H1 (cell line): ENCODE results near the gene MDH1. TPM values are rescaled to one million over a fixed set of nuclear protein-coding genes. Genes with fewer than 3 reads are reported as not detected.

Source experiments
- CTCF ChIA-PET: fragments of 300-600 bp; sonication (Branson Sonifier 250); formaldehyde crosslinking; loops from one replicate; lab custom pipeline; 2021; ENCODE audit not compliant: partially characterized antibody; lab: Charles Lee
- POLR2A ChIA-PET: fragments of 300-600 bp; sonication (Branson Sonifier 250); formaldehyde crosslinking; loops from one replicate; lab custom pipeline; 2021; ENCODE audit warnings: inconsistent platforms; ENCODE audit not compliant: partially characterized antibody; lab: Charles Lee
- DNase-seq, 2 experiments: peaks; one replicate each; pipeline versions ENCODE4 v3.0.0 to v3.0.0-alpha.2; 2010 to 2022; ENCODE audit warnings: low spot score in 2 of 2, low read depth in 1 of 2, mixed read lengths in 1 of 2
- FAIRE-seq: peaks from 2 replicates; lab custom pipeline; 2011; peaks lifted over from hg19 to GRCh38; lab: Jason Lieb, UNC
- H2AFZ ChIP-seq: 2 replicates; pipeline ENCODE4 v1.8.1; 2012; ENCODE audit warnings: low read length, inconsistent platforms
- H2AK5ac ChIP-seq: 2 replicates; pipeline ENCODE4 v1.6.1; 2013; ENCODE audit warnings: low read depth, low read length
- H2BK120ac ChIP-seq: replicated peaks from 2 replicates; pipeline ENCODE3; 2013; ENCODE audit warnings: low read depth, low read length, inconsistent platforms
- H2BK12ac ChIP-seq: 2 replicates; pipeline ENCODE4 v1.6.1; 2013; ENCODE audit warnings: low read depth, low read length
- H2BK15ac ChIP-seq: 2 replicates; pipeline ENCODE4 v1.6.1; 2013; ENCODE audit warnings: low read length
- H2BK20ac ChIP-seq: 2 replicates; pipeline ENCODE4 v1.6.1; 2013; ENCODE audit warnings: low read length
- H2BK5ac ChIP-seq: 2 replicates; pipeline ENCODE4 v1.6.1; 2013; ENCODE audit warnings: low read depth, low read length
- H3K14ac ChIP-seq: 2 replicates; pipeline ENCODE4 v1.6.1; 2013; ENCODE audit warnings: inconsistent platforms; ENCODE audit not compliant: insufficient read length
- H3K18ac ChIP-seq: 2 replicates; pipeline ENCODE4 v1.6.1; 2013; ENCODE audit warnings: low read length; ENCODE audit errors: extremely low read depth
- H3K23ac ChIP-seq: 2 replicates; pipeline ENCODE4 v1.6.1; 2013; ENCODE audit warnings: inconsistent platforms; ENCODE audit not compliant: insufficient read length
- H3K23me2 ChIP-seq: 2 replicates; pipeline ENCODE4 v1.6.1; 2013; ENCODE audit warnings: low read depth, low read length
- H3K27ac ChIP-seq: 2 replicates; pipeline ENCODE4 v1.6.1; 2011; ENCODE audit warnings: low read depth, low read length, inconsistent platforms
- H3K27me3 ChIP-seq, 4 experiments: replicated peaks in 1 of 4; 1 replicate in 1 of 4; 2 replicates in 3 of 4; pipeline versions ENCODE4 v1.6.1 to v1.8.1; 2011 to 2013; ENCODE audit warnings: low read length in 3 of 4, mild to moderate bottlenecking in 3 of 4, inconsistent platforms in 2 of 4, mixed read lengths in 2 of 4, moderate library complexity in 1 of 4; ENCODE audit not compliant: control insufficient read depth in 3 of 4, insufficient read depth in 3 of 4; ENCODE audit errors: extremely low read depth in 1 of 4
- H3K36me3 ChIP-seq, 4 experiments: 2 replicates each; pipeline versions ENCODE4 v1.6.1 to v1.8.1; 2011 to 2013; ENCODE audit warnings: mild to moderate bottlenecking in 4 of 4, low read length in 3 of 4, moderate library complexity in 2 of 4, control low read depth in 1 of 4, inconsistent platforms in 1 of 4; ENCODE audit not compliant: insufficient read depth in 4 of 4, control insufficient read depth in 2 of 4
- H3K4ac ChIP-seq: replicated peaks from 2 replicates; pipeline ENCODE3; 2013; ENCODE audit warnings: low read length, low read depth, mixed read lengths, inconsistent platforms; ENCODE audit not compliant: insufficient read length
- H3K4me1 ChIP-seq, 4 experiments: replicated peaks in 1 of 4; 1 replicate in 1 of 4; 2 replicates in 3 of 4; pipeline versions ENCODE4 v1.6.1 to v1.8.1; 2011 to 2013; ENCODE audit warnings: low read length in 3 of 4, inconsistent platforms in 2 of 4, mixed read lengths in 1 of 4; ENCODE audit not compliant: insufficient read depth in 4 of 4, control insufficient read depth in 3 of 4
- H3K4me2 ChIP-seq, 2 experiments: 2 replicates each; pipeline versions ENCODE4 v1.6.1 to v1.8.1; 2011 to 2013; ENCODE audit warnings: low read depth in 2 of 2, low read length in 2 of 2, control low read depth in 1 of 2, inconsistent platforms in 1 of 2, mild to moderate bottlenecking in 1 of 2; ENCODE audit not compliant: insufficient read depth in 1 of 2
- H3K4me3 ChIP-seq, 4 experiments: fragments of 200-600, 300-600 bp in 1 of 4; sonication (generic), shearing (Covaris generic), sonication (Bioruptor Twin) in 1 of 4; 2 replicates each; pipeline versions ENCODE4 v1.5.1 to v1.8.1; 2011 to 2016; ENCODE audit warnings: low read length in 4 of 4, low read depth in 3 of 4, control low read depth in 2 of 4, inconsistent platforms in 2 of 4, mild to moderate bottlenecking in 2 of 4, mixed read lengths in 1 of 4, moderate library complexity in 1 of 4; ENCODE audit not compliant: insufficient read depth in 2 of 4; ENCODE audit errors: extremely low read depth in 1 of 4
- H3K56ac ChIP-seq: replicated peaks from 2 replicates; pipeline ENCODE3; 2013; ENCODE audit warnings: low read depth, mild to moderate bottlenecking, mixed read lengths, low read length, inconsistent platforms; ENCODE audit not compliant: insufficient read length
- H3K79me1 ChIP-seq: 2 replicates; pipeline ENCODE4 v1.6.1; 2013; ENCODE audit warnings: low read depth, low read length, control low read depth
- H3K79me2 ChIP-seq, 2 experiments: 2 replicates each; pipeline versions ENCODE4 v1.6.1 to v1.8.1; 2012 to 2013; ENCODE audit warnings: low read length in 2 of 2, mild to moderate bottlenecking in 2 of 2, inconsistent platforms in 1 of 2; ENCODE audit not compliant: insufficient read depth in 2 of 2, control insufficient read depth in 1 of 2
- H3K9ac ChIP-seq, 4 experiments: replicated peaks in 1 of 4; 1 replicate in 1 of 4; 2 replicates in 3 of 4; pipeline versions ENCODE4 v1.6.1 to v1.8.1; 2011 to 2013; ENCODE audit warnings: low read depth in 3 of 4, low read length in 3 of 4, control low read depth in 2 of 4, mild to moderate bottlenecking in 2 of 4, moderate library complexity in 2 of 4, inconsistent platforms in 1 of 4; ENCODE audit errors: extremely low read depth in 1 of 4
- H3K9me3 ChIP-seq, 2 experiments: 2 replicates each; pipeline versions ENCODE4 v1.6.1 to v1.8.1; 2012 to 2013; ENCODE audit warnings: mild to moderate bottlenecking in 2 of 2, moderate library complexity in 2 of 2, control low read depth in 1 of 2, inconsistent platforms in 1 of 2, low read depth in 1 of 2, low read length in 1 of 2, mixed read lengths in 1 of 2; ENCODE audit not compliant: insufficient read depth in 2 of 2
- H4K20me1 ChIP-seq, 2 experiments: replicated peaks in 1 of 2; 2 replicates each; pipeline versions ENCODE3 to v1.8.1; 2011 to 2013; ENCODE audit warnings: inconsistent platforms in 2 of 2, low read length in 2 of 2, mild to moderate bottlenecking in 1 of 2; ENCODE audit not compliant: insufficient read depth in 2 of 2, control insufficient read depth in 1 of 2
- H4K5ac ChIP-seq: 2 replicates; pipeline ENCODE4 v1.6.1; 2013; ENCODE audit warnings: low read length, low read depth, mixed read lengths, inconsistent platforms; ENCODE audit not compliant: insufficient read length
- H4K8ac ChIP-seq: 2 replicates; pipeline ENCODE4 v1.8.0; 2013; ENCODE audit warnings: mild to moderate bottlenecking, moderate library complexity, low read length, inconsistent platforms; ENCODE audit not compliant: insufficient read depth; ENCODE audit errors: extremely low read depth
- H4K91ac ChIP-seq: replicated peaks from 2 replicates; pipeline ENCODE3; 2013; ENCODE audit warnings: low read length, mixed read lengths, inconsistent platforms; ENCODE audit not compliant: insufficient read length
- ASH2L ChIP-seq: fragments of 200-600, 300-600 bp; sonication (generic); IDR thresholded peaks from one replicate; pipeline ENCODE4 v1.7.1; 2017; ENCODE audit warnings: low read length
- BACH1 ChIP-seq: IDR thresholded peaks from 2 replicates; pipeline ENCODE4 v1.6.1; 2012; ENCODE audit warnings: low read length, improper control_type of control experiment
- CBX5 ChIP-seq: fragments of 300-800, 300-1000 bp; sonication (generic); IDR thresholded peaks from 2 replicates; pipeline ENCODE4 v1.7.1; 2016; ENCODE audit warnings: antibody characterized with exemption, low read length, low read depth
- RNF2 ChIP-seq: fragments of 200-900, 300-1000 bp; sonication (generic); IDR thresholded peaks from 2 replicates; pipeline ENCODE4 v1.7.1; 2016; ENCODE audit warnings: borderline replicate concordance, low read depth, mild to moderate bottlenecking, antibody characterized with exemption, low read length; ENCODE audit not compliant: poor library complexity, severe bottlenecking; ENCODE audit errors: missing control alignments
- SUZ12 ChIP-seq: fragments of 200-600 bp; sonication (generic); IDR thresholded peaks from 2 replicates; pipeline ENCODE4 v1.6.1; 2012; ENCODE audit warnings: mild to moderate bottlenecking, inconsistent platforms, low read length, moderate library complexity, mixed read lengths
- WGBS, 2 experiments: shearing (Covaris generic) in 1 of 2; methylation state at CpG; one replicate each; pipeline versions ENCODE4 v1.1.6 to v1.1.7; 2013 to 2015; ENCODE audit warnings: low lambda C conversion rate in 2 of 2, mixed read lengths in 2 of 2, inconsistent platforms in 1 of 2, low coverage in 1 of 2, missing lambda C conversion rate in 1 of 2; ENCODE audit not compliant: insufficient replicate concordance in 2 of 2, insufficient coverage in 1 of 2, insufficient read length in 1 of 2; ENCODE audit errors: extremely low coverage in 1 of 2, missing lambda C conversion rate in 1 of 2; 5-methylcytosine and 5-hydroxymethylcytosine counted together
- polyA plus RNA-seq, 7 experiments: library from polyadenylated mRNA; depleted of rRNA in 3 of 7; stranded (reverse) in 5 of 7; unstranded in 2 of 7; fragments of >200 nt in 5 of 7; fragments of 200-250 nt in 2 of 7; gene quantifications; 1 replicate in 5 of 7; 2 replicates in 1 of 7; 4 replicates in 1 of 7; pipeline versions ENCODE4 v1.2.1 to v1.2.3, GENCODE V29; 2011 to 2013; ENCODE audit warnings: missing spikeins in 2 of 7, mixed read lengths in 2 of 7
- total RNA-seq: library from RNA; stranded (reverse); fragmentation: NEBNext Ultra II Directional; extraction: Animal tissue kit (Norgen Biotek cat#: 25700); gene quantifications from 2 replicates; pipeline ENCODE4 v1.2.1, GENCODE V29; 2021
- TF ChIP-seq, protein P1 (sequence below): IDR thresholded peaks from 2 replicates; pipeline ENCODE4 v1.6.1; 2011; ENCODE audit warnings: low read length, improper control_type of control experiment
- TF ChIP-seq, protein P2 (sequence below): IDR thresholded peaks from 2 replicates; pipeline ENCODE4 v1.6.1; 2012; ENCODE audit warnings: inconsistent platforms
- TF ChIP-seq, protein P3 (sequence below), 3 experiments: IDR thresholded peaks; 1 replicate in 2 of 3; 2 replicates in 1 of 3; pipeline versions ENCODE4 v1.5.1 to v1.6.1; 2011; ENCODE audit warnings: low read length in 3 of 3, mild to moderate bottlenecking in 3 of 3, inconsistent platforms in 2 of 3, low read depth in 1 of 3, moderate library complexity in 1 of 3; ENCODE audit not compliant: insufficient read depth in 1 of 3; ENCODE audit errors: control extremely low read depth in 1 of 3

MDH1 gene
- total and polyA plus RNA-seq, 2 of the 8 experiments (the other 6 are each of a cell fraction or from before 2014, with no cell fraction given), result 353 to 376 TPM

DNA sequence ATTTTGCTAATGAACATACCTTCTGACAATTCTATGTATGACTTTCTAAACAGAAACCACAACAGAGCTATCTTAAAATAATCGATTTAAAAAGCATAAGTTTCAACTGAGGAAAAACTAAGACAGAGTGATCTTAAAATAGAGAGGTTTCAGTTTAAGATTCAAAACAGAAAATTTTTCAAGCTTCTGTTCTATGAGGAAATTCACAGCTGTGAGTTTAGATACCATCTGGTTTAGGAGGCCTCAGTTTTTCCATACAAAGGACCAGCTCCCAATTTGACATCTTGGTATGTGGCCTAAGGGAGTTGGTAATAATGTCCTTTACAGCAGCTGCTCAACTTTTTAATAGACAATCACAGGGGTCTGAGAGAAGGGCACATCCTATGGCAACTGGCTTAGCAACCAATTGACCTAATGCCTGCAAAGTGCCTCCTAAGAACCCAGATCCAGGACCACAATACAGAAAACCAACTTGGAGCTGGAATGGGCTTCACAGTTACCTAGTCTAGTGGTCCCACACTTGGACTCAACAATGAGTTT is 39.7 kb downstream of the MDH1 start:
- 91% methylated on average over 1 of the region's 1 CpG; no CpG with 5 or more reads in 1 of the 2 experiments for WGBS, 2 experiments
- Histone ChIP-seq H3K9me3 (peaks cover 10 to 13% of the 10 kb centered on the region in 2 experiments; a peak in 3 of 4 replicates), H3K23me2 (no peaks in the 10 kb centered on the region), H3K14ac (no peak overlapping the region), H2BK120ac (no peak overlapping the region), H3K79me2 (no peaks in the 10 kb centered on the region), H2AK5ac (no peak overlapping the region), H3K56ac (no peak overlapping the region), H4K8ac (no peak overlapping the region), H4K5ac (no peak overlapping the region), H3K4me3 (no peak overlapping the region), H2BK12ac (no peak overlapping the region), H3K9ac (no peak overlapping the region), H3K4me2 (no peak overlapping the region), H3K18ac (no peak overlapping the region), H2AFZ (no peak overlapping the region), H2BK15ac (no peak overlapping the region), H2BK20ac (no peak overlapping the region), H3K4ac (no peak overlapping the region), H4K20me1 (no peaks in the 10 kb centered on the region), H3K27ac (no peak overlapping the region), H3K27me3 (no peaks in the 10 kb centered on the region), H3K23ac (no peak overlapping the region), H4K91ac (no peak overlapping the region), H2BK5ac (no peak overlapping the region), H3K79me1 (no peaks in the 10 kb centered on the region), H3K4me1 (no peaks in the 10 kb centered on the region), H3K36me3 (0 out of 8 replicates have a peak, but pooled peaks cover 0 to 3% (median 0%) of the 10 kb centered on the region in 4 experiments)
- DNase-seq (no peak), FAIRE-seq (no peak)
- CTCF ChIA-PET, result interaction anchor here (0.9 to 1.4 kb wide), 4 partner anchors 10 to 84 kb away, joined by 3 read pairs; no protein-coding TSS in a partner anchor
- POLR2A ChIA-PET, result interaction anchor here (0.9 to 2.6 kb wide), 4 partner anchors 10 to 39 kb away, joined by 3 to 14 read pairs (median 3); no protein-coding TSS in a partner anchor
- TF ChIP-seq RNF2 (no peak), CBX5 (no peak), SUZ12 (no peak), BACH1 (no peak), ASH2L (no peak)
- TF ChIP-seq, protein P1, sequence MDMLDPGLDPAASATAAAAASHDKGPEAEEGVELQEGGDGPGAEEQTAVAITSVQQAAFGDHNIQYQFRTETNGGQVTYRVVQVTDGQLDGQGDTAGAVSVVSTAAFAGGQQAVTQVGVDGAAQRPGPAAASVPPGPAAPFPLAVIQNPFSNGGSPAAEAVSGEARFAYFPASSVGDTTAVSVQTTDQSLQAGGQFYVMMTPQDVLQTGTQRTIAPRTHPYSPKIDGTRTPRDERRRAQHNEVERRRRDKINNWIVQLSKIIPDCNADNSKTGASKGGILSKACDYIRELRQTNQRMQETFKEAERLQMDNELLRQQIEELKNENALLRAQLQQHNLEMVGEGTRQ, result no peak
- TF ChIP-seq, protein P2, sequence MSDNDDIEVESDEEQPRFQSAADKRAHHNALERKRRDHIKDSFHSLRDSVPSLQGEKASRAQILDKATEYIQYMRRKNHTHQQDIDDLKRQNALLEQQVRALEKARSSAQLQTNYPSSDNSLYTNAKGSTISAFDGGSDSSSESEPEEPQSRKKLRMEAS, result no peak
- TF ChIP-seq, protein P3, sequence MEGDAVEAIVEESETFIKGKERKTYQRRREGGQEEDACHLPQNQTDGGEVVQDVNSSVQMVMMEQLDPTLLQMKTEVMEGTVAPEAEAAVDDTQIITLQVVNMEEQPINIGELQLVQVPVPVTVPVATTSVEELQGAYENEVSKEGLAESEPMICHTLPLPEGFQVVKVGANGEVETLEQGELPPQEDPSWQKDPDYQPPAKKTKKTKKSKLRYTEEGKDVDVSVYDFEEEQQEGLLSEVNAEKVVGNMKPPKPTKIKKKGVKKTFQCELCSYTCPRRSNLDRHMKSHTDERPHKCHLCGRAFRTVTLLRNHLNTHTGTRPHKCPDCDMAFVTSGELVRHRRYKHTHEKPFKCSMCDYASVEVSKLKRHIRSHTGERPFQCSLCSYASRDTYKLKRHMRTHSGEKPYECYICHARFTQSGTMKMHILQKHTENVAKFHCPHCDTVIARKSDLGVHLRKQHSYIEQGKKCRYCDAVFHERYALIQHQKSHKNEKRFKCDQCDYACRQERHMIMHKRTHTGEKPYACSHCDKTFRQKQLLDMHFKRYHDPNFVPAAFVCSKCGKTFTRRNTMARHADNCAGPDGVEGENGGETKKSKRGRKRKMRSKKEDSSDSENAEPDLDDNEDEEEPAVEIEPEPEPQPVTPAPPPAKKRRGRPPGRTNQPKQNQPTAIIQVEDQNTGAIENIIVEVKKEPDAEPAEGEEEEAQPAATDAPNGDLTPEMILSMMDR (IDR thresholded peaks at IDR 0.05; ENCODE audit: control extremely low read depth in 1 of 3, insufficient read depth in 1 of 3, low read depth in 1 of 3, low read length in 3 of 3), result no peak
